Stimulated activated CD8-positive, alpha-beta memory T cell treated with anti-CD3 and anti-CD28 coated beads, Interleukin-7, amount 100 ng/mL, for 4 hours (primary cell): ENCODE results near the gene LYSMD3.

ENCODE experiments used
- DNase-seq, 2 donors: peaks; one replicate each; pipeline ENCODE4 v3.0.0-alpha.2; 2020; ENCODE audit warnings: low read depth in 2 of 2

LYSMD3 gene

DNA sequence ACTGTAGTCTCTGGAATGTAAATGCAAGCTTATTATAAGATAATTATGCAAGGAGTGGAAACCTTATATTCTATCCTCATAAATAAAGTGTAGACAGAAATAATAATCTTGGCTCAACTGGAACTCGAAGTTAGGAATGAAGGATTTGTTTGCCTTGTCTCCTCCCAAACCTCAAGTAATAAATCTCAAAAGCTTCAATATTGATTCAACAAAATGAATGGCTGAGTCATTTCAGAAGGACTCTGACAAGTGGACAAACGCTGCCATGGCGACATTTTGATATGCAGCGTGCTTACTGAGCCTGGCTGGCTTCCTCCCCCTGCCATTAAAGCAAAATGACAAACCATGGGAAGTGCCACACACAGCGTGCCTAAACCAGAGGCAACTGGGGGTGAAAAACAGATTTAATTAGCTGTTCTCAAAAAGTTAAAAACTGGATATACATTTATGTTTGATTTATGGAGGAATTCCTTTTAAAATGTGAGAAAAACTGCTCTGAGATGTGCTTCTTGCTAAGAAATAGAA lies 18.7 kb upstream of the LYSMD3 start:
- DNase-seq = no peak

DNA sequence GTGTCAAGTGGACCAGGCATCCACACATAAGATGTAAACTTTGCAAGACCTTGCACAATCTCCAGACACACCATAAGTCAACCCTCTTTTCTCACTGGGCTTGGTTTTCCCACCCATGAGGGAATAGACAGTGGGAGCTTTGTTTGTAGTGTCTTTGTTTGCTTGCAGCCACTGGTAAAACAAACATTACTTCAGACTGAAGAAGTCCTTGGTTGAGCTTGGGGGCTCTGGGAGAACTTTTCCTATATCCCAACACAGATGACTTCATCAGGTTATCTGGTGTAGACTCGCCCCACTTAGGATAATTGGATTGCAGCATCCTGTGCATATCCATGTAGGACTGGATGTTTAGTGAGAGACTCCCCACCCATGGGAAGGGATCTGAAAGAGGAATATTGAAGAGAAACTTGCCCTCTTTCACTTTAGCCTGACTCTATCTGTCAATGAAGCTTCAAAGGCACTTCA lies 17.7 kb upstream of the LYSMD3 start:
- no peak for DNase-seq

DNA sequence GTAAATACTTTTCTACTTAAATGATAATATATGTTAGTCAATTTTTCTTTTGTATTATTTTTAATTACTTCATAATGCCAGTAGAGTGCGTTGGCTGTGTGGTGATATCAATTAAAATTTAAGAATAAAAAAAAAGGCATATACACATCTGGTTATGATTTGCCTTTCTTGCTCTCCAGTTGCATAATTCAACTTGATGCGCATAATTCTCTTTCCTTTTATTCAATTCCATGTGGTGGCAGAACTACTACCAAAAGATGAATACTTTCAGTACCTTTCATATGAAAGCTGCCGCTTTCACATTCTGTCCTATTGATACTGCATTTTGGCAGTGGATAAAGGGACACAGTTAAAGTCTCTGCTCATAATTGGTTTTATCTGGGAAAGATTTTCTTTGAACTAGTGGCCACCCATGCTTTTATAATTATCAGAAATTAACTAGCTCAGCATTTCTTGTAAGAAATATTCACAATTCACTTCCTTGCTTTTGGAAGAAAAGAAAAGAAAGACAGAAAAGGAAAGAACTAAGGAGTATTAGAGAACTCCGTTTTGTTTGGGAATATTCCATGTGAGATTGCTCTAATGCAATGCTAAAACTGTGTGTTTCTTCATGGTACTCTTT lies 16.9 kb upstream of the LYSMD3 start:
- DNase-seq = no peak

DNA sequence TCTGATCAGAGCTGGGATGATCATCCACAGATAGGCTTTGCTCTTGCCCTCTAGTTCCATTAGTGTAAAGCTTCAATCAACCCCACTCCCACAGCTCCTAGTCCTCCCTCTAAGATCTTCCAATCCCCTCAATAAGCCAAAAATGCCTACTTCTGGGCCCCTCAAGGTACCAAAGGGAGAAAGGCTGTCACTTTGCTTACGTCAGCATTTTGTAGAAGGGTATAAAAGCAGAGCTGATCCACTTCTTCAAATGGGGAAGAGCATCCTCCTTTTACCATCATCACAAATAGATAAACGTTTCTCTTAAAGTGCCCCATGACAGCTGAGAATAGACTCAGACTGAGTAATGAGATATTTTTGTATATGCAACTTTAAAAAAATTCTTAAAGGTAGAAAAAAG lies 16.1 kb upstream of the LYSMD3 start:
- no peak for DNase-seq

DNA sequence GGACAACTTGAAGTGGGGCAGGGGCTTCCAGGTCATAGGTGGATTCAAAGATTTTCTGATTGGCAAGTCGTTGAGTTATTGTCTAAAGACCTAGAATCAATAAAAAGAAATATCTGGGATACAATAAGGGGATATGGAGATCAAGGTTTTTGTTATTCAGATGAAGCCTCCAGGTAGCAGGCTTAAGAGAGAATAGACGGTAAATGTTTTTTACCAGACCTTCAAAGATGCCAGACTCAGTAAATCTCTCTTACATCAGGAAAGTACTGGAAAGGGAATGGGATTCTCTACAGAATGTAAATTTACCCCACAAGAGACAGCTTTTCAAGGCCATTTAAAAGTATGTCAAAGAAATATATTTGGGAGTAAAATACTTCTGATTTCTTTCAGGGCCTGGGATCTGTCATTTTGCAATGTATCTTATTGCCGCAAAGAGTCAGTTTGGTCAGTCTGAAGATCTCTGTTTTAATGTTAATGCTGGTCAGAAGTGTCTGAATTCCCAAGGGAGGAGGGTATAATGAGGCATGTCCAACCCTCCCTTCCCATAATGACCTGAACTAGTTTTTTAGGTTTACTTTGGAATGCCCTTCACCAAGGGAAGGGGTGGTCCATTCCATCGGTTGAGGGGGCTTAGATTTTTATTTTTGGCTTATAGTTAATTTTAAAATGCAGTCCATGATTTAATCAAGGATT lies 13.6 kb upstream of the LYSMD3 start:
- DNase-seq = no peak

DNA sequence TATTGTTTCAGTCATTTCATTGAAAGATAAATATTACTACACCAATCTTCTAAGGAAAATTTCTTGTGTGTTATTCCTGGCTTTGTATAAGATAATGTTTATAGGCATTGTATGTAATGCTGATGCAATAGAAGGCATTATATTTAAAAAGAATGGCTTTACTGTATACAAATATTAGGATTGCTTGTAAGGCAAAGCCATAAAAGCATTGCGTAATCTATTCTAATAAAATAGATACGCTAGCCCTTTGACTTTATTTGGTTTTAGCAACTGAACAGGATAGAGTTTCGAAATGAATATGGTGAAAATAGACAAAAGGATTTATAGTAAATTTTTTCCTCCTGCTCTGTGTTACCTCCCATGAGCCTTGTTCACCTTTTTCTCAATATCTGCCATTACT lies 5.5 kb upstream of the LYSMD3 start:
- DNase-seq = no peak

DNA sequence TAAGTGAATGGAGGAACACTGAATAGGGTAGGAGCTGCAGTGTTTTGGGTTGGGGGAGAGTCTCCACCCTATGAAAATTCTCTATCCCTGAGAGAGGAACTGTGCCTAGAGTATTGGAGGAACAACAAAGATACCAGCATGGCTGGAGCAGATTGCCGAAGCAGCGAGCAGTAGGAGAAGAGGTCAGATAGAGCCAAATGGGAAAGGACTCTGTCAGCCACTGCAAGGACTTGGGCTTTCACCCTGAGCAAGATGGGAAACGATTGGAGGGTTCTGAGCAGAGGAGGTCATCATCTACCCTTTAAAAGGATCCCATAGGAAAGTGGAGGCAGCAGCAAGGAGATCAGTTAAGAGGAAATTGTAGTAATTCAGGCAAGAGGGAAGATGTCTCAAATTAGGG lies 4.4 kb upstream of the LYSMD3 start:
- DNase-seq = no peak

DNA sequence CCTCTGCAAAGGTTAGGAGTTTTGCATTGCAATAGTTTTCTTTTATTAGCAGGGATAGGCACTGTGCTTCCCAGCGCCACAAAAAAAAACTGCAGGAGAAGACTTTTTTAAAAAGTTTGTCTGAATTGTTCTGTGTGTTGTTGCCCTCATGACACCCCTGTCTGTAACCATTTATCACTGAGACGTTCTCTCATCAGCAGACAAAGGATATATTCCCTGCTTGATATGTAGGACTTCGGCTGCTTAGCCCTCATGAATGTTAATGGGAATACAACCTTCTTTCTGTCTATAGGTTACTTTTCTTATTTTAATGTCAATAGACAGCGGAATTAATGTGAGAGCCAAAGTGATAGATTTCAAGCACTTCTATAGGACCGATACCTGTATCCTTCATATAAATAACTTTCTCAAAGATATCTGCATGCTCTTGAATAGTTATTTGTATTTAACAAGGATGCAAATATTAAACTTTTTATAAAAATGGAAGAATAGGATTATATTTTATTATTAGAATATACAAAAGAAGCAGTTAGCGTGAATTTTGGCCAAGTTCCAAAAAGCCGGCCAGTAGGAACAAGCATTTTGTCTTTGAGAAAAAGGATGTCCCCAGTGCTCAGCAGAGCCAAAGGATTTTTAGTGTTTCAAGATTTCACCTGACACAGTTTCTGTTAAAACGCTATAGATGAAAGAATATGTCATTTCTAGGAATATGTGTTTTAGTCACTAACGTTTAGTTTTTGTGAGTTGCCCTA lies 1.5 kb upstream of the LYSMD3 start:
- no peak for DNase-seq

DNA sequence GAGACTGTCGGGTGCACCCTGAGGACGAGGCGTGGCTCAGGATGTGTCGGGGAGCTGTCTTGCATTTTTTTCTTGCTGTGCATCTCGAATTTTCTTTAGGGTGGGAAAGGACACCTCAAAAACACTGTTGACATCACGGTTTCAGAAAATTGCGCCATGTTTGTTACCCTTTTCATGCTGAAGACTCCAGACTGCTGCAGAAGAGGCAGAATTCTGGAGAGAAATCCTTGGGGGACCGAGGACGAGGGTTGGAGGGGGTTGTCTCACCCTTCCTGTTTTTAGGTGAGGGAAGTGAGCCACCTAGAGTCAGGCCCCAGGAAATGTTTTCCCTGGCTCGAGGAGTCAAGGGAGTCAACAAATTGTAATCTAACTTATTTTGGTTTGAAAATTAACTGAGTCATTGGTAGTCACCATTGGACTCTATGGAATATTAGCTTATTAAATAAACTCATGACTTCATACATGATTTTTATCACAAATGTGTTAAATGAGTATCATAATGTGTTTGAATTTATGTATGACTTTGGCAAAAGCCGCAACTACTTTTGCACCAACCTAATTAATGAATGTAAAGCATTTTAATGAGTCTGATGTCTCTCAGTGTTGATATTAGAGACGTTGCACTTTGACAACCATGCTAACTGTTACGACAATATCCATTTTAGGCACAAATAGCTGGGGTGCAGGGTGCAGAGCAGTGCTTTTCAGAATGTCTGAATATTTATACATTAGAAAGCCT lies 724 bp upstream of the LYSMD3 start:
- DNase-seq = peak; percentile 35 to 46

DNA sequence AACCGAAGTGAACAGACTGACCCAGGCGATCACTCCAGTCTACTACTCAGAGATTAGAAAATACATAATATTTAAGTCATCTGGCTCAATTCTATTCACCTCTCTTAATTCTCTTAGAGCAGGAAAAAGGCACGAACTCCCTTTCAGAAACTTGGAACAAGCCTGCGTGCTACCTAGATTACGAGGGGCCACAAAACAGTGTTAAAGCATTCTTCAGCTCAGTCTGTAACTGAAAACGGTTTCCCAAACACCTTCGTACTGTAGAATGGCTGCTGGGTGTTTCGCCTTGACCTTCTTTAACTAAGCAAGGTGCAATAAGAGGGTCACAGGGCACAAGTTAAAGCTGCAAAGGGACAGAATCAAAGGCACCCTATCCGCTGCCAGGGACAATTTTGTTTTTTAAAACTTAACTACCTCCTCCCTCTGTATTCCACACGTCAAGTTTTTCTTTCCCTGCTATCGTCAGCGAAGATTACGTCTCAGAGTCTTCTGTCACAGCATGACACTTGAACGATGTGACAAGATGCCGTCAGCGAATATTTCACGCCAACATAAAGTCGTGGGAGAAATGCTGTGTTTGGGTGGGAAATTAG lies 687 bp downstream of the LYSMD3 start:
- DNase-seq = no peak

DNA sequence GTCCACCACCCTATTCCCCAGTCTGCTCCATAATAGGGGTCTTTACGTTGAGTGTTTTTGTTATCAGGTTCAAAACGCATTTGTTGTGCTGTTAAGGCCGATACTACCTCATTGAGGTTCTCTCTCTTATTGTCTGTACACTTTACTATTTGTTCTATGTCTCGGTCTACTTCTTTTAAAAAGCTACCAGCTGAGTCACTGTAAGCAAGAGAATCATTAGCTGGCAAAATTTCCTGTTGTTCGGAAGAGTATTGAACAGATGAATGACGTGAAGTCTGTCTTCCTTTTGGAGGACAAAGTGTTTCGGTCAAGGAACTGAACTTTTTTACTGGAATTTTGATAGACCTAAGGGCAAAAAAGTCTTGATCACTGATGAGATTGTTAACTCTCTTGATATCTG lies 10.3 kb downstream of the LYSMD3 start:
- DNase-seq = no peak

DNA sequence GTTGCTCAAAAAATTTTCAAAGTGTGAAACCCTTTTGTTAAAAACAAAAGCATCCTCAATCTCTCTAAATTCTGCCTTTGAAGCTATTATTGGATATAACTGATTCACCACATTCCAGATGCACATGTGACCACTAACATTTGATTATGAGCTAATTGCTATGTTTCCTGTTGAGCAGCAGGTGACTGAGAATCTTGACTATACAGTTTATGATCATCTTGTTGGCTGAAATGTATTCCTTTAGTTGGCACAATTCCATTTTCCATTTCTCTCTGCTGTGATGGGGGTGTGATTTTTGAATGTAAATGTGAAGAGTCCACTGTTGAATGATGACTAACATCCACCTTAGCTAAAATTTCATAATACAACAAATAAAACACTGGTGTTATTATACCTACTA lies 10.7 kb downstream of the LYSMD3 start:
- DNase-seq = no peak

DNA sequence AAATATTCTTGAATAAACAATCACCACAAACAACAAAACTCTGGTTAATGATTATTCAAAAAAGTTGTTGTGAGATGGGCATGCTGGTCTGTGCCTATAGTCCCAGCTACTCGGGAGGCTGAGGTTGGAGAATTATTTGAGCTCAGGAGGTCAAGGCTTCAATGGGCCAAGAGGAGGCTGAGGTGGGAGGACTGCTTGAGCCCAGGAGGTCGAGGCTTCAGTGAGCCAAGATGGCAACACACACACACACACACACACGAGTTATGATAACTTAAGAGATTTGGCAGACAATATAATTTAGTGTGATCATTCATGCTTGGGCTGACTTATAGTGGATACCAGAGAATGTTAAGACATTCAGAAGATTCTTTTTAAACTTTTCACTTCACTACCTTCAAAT lies 14.9 kb downstream of the LYSMD3 start:
- no peak for DNase-seq

DNA sequence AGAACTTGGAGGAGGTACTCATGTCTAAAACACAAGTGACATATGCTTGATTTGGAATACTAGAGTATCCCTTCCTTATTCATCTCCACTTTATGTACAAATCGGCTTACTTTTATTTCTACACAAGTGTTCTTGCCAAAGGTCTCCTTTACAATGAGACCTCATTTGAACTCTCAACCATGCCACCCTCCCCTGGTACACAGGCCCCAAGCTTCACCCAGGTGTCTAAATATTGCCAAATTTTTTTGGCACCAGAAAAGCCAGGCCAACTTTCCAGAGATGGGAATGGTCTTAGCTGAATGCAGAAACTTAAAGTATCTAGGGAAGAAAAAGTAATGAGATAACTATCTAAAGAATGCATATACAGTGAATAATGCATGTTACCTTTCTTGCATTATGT lies 18.9 kb downstream of the LYSMD3 start:
- no peak for DNase-seq

DNA sequence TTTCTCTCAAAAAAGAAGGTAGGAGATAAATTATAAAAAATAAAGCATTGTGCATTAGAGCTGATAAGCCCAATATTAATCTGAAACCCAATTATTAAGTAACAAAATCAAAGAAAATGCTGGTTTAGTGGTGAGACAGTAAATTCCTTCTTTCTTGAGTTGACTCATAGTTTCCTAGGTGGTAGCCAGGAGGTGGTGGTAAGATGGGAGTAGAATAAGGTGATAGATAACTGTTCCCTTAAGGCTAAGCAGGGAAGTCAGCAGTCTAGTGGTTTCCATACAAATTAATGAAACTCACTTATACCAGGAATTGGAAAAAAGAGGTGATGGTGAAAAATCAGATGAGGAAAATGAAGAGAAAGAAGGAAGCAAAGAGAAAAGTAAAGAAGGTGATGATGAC lies 23.2 kb downstream of the LYSMD3 start:
- no peak for DNase-seq

DNA sequence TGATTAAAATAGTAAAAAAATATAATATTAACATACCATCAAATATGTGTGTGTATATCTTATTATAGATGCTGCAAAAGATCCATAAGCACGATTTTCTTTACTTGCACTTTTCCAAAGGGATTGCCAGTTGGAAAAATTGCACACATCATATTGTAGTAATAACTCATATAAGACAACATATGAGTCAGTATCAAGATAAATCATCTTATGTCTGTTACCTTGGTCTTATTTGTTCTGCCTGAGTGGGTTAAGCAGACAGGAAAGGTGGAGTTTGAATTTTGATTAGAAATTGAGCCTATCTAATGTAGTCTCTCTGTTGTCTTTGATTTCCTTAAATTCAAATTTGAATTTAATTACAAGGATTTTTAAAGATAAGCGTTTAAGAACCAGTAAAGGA lies 24.6 kb downstream of the LYSMD3 start:
- DNase-seq = no peak

DNA sequence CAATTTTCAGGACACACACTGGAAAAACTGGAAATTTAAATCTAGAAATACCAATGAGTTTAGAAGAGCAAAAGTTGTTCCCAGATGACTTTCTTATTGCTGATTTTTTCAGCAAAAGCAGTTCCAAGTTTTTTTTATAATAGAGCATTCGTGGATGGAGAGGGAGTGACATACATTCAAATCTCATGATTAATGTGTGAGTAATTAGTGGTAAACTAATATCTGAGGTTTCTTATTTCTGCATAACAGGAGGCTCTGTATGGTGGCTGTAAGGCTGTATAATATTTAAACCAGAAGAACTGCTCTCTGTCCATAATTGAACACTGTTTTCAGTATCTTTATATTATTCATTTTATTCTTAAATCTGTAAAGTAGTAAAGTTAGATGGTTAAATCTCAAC lies 25.8 kb downstream of the LYSMD3 start:
- no peak for DNase-seq

DNA sequence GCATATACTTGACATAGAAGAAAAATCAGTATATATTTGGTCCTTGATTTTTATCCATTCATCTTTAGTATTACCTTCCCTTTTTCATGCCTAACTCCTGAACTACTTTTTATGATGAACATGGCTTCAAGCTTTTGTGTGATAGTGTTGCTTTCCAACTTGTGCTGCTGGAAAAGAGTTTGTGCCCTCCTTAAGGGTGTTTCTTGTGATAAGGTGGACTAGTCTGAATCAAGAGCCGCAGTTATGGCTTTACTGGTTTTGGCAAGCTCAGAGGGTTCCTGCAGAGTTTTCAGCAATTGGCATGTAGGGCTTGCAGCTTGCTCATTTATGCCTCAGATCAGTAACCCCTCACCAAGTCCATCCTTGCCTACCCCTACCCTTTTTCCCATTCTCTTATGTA lies 34.2 kb downstream of the LYSMD3 start:
- no peak for DNase-seq

DNA sequence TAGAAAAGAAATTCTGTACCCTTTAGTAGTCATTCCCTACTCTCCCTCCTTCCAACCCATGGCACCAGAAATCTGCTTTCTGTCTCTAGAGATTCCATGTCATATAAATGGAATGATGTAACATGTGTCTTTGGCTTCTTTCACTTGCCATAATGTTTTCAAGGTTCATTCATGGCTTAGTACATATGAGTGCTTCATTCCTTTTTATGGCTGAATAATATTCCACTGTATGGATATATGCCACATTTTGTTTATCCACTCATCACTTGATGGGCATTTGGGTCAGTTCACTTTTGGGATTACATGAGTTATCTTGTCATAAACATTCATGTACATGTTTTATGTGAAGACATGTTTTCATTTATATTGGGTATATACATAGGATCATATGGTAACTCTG lies 35.3 kb downstream of the LYSMD3 start:
- no peak for DNase-seq

DNA sequence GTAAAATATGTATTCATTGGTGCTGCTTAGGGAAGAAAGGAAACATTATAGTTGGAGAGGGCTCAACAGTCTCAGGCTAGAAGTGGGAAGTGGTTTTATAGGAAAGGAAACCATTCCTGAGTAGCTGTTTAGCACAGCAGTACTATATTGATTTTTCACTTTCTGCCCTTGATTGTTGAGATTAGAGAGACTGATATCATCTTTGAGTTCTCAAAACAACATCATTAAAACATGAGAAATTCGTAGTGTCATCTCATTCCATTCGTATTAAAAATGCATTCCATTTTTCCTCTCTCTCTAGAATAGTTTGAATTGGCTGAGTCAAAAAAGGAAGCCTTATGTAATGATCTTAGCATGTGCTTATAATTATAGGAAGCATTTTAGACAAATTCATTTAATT lies 40.6 kb downstream of the LYSMD3 start:
- DNase-seq = no peak

DNA sequence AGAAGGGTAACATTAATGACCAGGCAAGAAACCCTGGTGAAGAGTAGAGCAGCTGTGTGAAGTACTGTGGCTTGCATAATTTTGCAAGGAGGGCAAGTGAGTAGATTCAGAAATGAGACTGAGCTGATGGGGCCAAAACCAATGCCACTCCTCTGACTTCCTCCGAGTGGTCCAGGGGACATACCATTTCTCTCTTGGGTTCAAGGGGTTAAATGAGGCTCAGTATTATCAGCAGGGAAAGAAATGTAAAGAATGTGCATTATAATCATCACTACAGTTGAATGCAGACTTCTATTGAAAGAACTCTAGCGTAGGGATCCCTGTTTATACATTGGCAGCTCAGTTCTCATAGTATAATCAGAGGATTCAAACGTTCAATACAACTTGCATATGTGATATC lies 44.8 kb downstream of the LYSMD3 start:
- no peak for DNase-seq

DNA sequence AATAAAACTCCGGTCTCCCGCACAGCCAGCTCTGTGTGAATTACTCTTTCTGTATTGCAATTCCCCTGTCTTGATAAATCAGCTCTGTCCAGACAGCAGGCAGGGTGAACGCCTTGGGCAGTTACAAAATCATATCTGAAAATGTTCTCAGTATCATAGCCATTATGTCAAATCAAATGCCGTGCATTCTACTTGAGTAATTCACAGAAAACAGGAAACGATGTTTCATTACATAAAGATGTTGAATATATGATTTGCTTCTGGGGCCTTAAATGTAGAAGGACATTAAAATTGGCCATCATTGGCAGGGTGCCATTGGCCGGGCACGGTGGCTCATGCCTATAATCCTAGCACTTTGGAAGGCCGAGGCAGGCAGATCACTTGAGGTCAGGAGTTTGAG lies 46.2 kb downstream of the LYSMD3 start:
- no peak for DNase-seq
